H1 (cell line): ENCODE results near the gene TRNP1. TPM values are rescaled to one million over a fixed set of nuclear protein-coding genes. Genes with fewer than 3 reads are reported as not detected.

Source experiments
- CTCF ChIA-PET: fragments of 300-600 bp; sonication (Branson Sonifier 250); formaldehyde crosslinking; loops from one replicate; lab custom pipeline; 2021; ENCODE audit not compliant: partially characterized antibody; lab: Charles Lee
- POLR2A ChIA-PET: fragments of 300-600 bp; sonication (Branson Sonifier 250); formaldehyde crosslinking; loops from one replicate; lab custom pipeline; 2021; ENCODE audit warnings: inconsistent platforms; ENCODE audit not compliant: partially characterized antibody; lab: Charles Lee
- DNase-seq, 2 experiments: peaks; one replicate each; pipeline versions ENCODE4 v3.0.0 to v3.0.0-alpha.2; 2010 to 2022; ENCODE audit warnings: low spot score in 2 of 2, low read depth in 1 of 2, mixed read lengths in 1 of 2
- FAIRE-seq: peaks from 2 replicates; lab custom pipeline; 2011; peaks lifted over from hg19 to GRCh38; lab: Jason Lieb, UNC
- H2AFZ ChIP-seq: 2 replicates; pipeline ENCODE4 v1.8.1; 2012; ENCODE audit warnings: low read length, inconsistent platforms
- H2AK5ac ChIP-seq: 2 replicates; pipeline ENCODE4 v1.6.1; 2013; ENCODE audit warnings: low read depth, low read length
- H2BK120ac ChIP-seq: replicated peaks from 2 replicates; pipeline ENCODE3; 2013; ENCODE audit warnings: low read depth, low read length, inconsistent platforms
- H2BK12ac ChIP-seq: 2 replicates; pipeline ENCODE4 v1.6.1; 2013; ENCODE audit warnings: low read depth, low read length
- H2BK15ac ChIP-seq: 2 replicates; pipeline ENCODE4 v1.6.1; 2013; ENCODE audit warnings: low read length
- H2BK20ac ChIP-seq: 2 replicates; pipeline ENCODE4 v1.6.1; 2013; ENCODE audit warnings: low read length
- H2BK5ac ChIP-seq: 2 replicates; pipeline ENCODE4 v1.6.1; 2013; ENCODE audit warnings: low read depth, low read length
- H3K14ac ChIP-seq: 2 replicates; pipeline ENCODE4 v1.6.1; 2013; ENCODE audit warnings: inconsistent platforms; ENCODE audit not compliant: insufficient read length
- H3K18ac ChIP-seq: 2 replicates; pipeline ENCODE4 v1.6.1; 2013; ENCODE audit warnings: low read length; ENCODE audit errors: extremely low read depth
- H3K23ac ChIP-seq: 2 replicates; pipeline ENCODE4 v1.6.1; 2013; ENCODE audit warnings: inconsistent platforms; ENCODE audit not compliant: insufficient read length
- H3K23me2 ChIP-seq: 2 replicates; pipeline ENCODE4 v1.6.1; 2013; ENCODE audit warnings: low read depth, low read length
- H3K27ac ChIP-seq: 2 replicates; pipeline ENCODE4 v1.6.1; 2011; ENCODE audit warnings: low read depth, low read length, inconsistent platforms
- H3K27me3 ChIP-seq, 4 experiments: replicated peaks in 1 of 4; 1 replicate in 1 of 4; 2 replicates in 3 of 4; pipeline versions ENCODE4 v1.6.1 to v1.8.1; 2011 to 2013; ENCODE audit warnings: low read length in 3 of 4, mild to moderate bottlenecking in 3 of 4, inconsistent platforms in 2 of 4, mixed read lengths in 2 of 4, moderate library complexity in 1 of 4; ENCODE audit not compliant: control insufficient read depth in 3 of 4, insufficient read depth in 3 of 4; ENCODE audit errors: extremely low read depth in 1 of 4
- H3K36me3 ChIP-seq, 4 experiments: 2 replicates each; pipeline versions ENCODE4 v1.6.1 to v1.8.1; 2011 to 2013; ENCODE audit warnings: mild to moderate bottlenecking in 4 of 4, low read length in 3 of 4, moderate library complexity in 2 of 4, control low read depth in 1 of 4, inconsistent platforms in 1 of 4; ENCODE audit not compliant: insufficient read depth in 4 of 4, control insufficient read depth in 2 of 4
- H3K4ac ChIP-seq: replicated peaks from 2 replicates; pipeline ENCODE3; 2013; ENCODE audit warnings: low read length, low read depth, mixed read lengths, inconsistent platforms; ENCODE audit not compliant: insufficient read length
- H3K4me1 ChIP-seq, 4 experiments: replicated peaks in 1 of 4; 1 replicate in 1 of 4; 2 replicates in 3 of 4; pipeline versions ENCODE4 v1.6.1 to v1.8.1; 2011 to 2013; ENCODE audit warnings: low read length in 3 of 4, inconsistent platforms in 2 of 4, mixed read lengths in 1 of 4; ENCODE audit not compliant: insufficient read depth in 4 of 4, control insufficient read depth in 3 of 4
- H3K4me2 ChIP-seq, 2 experiments: 2 replicates each; pipeline versions ENCODE4 v1.6.1 to v1.8.1; 2011 to 2013; ENCODE audit warnings: low read depth in 2 of 2, low read length in 2 of 2, control low read depth in 1 of 2, inconsistent platforms in 1 of 2, mild to moderate bottlenecking in 1 of 2; ENCODE audit not compliant: insufficient read depth in 1 of 2
- H3K4me3 ChIP-seq, 4 experiments: fragments of 200-600, 300-600 bp in 1 of 4; sonication (generic), shearing (Covaris generic), sonication (Bioruptor Twin) in 1 of 4; 2 replicates each; pipeline versions ENCODE4 v1.5.1 to v1.8.1; 2011 to 2016; ENCODE audit warnings: low read length in 4 of 4, low read depth in 3 of 4, control low read depth in 2 of 4, inconsistent platforms in 2 of 4, mild to moderate bottlenecking in 2 of 4, mixed read lengths in 1 of 4, moderate library complexity in 1 of 4; ENCODE audit not compliant: insufficient read depth in 2 of 4; ENCODE audit errors: extremely low read depth in 1 of 4
- H3K56ac ChIP-seq: replicated peaks from 2 replicates; pipeline ENCODE3; 2013; ENCODE audit warnings: low read depth, mild to moderate bottlenecking, mixed read lengths, low read length, inconsistent platforms; ENCODE audit not compliant: insufficient read length
- H3K79me1 ChIP-seq: 2 replicates; pipeline ENCODE4 v1.6.1; 2013; ENCODE audit warnings: low read depth, low read length, control low read depth
- H3K79me2 ChIP-seq, 2 experiments: 2 replicates each; pipeline versions ENCODE4 v1.6.1 to v1.8.1; 2012 to 2013; ENCODE audit warnings: low read length in 2 of 2, mild to moderate bottlenecking in 2 of 2, inconsistent platforms in 1 of 2; ENCODE audit not compliant: insufficient read depth in 2 of 2, control insufficient read depth in 1 of 2
- H3K9ac ChIP-seq, 4 experiments: replicated peaks in 1 of 4; 1 replicate in 1 of 4; 2 replicates in 3 of 4; pipeline versions ENCODE4 v1.6.1 to v1.8.1; 2011 to 2013; ENCODE audit warnings: low read depth in 3 of 4, low read length in 3 of 4, control low read depth in 2 of 4, mild to moderate bottlenecking in 2 of 4, moderate library complexity in 2 of 4, inconsistent platforms in 1 of 4; ENCODE audit errors: extremely low read depth in 1 of 4
- H3K9me3 ChIP-seq, 2 experiments: 2 replicates each; pipeline versions ENCODE4 v1.6.1 to v1.8.1; 2012 to 2013; ENCODE audit warnings: mild to moderate bottlenecking in 2 of 2, moderate library complexity in 2 of 2, control low read depth in 1 of 2, inconsistent platforms in 1 of 2, low read depth in 1 of 2, low read length in 1 of 2, mixed read lengths in 1 of 2; ENCODE audit not compliant: insufficient read depth in 2 of 2
- H4K20me1 ChIP-seq, 2 experiments: replicated peaks in 1 of 2; 2 replicates each; pipeline versions ENCODE3 to v1.8.1; 2011 to 2013; ENCODE audit warnings: inconsistent platforms in 2 of 2, low read length in 2 of 2, mild to moderate bottlenecking in 1 of 2; ENCODE audit not compliant: insufficient read depth in 2 of 2, control insufficient read depth in 1 of 2
- H4K5ac ChIP-seq: 2 replicates; pipeline ENCODE4 v1.6.1; 2013; ENCODE audit warnings: low read length, low read depth, mixed read lengths, inconsistent platforms; ENCODE audit not compliant: insufficient read length
- H4K8ac ChIP-seq: 2 replicates; pipeline ENCODE4 v1.8.0; 2013; ENCODE audit warnings: mild to moderate bottlenecking, moderate library complexity, low read length, inconsistent platforms; ENCODE audit not compliant: insufficient read depth; ENCODE audit errors: extremely low read depth
- H4K91ac ChIP-seq: replicated peaks from 2 replicates; pipeline ENCODE3; 2013; ENCODE audit warnings: low read length, mixed read lengths, inconsistent platforms; ENCODE audit not compliant: insufficient read length
- CEBPB ChIP-seq: IDR thresholded peaks from 2 replicates; pipeline ENCODE4 v1.6.1; 2012; ENCODE audit warnings: low read depth, low read length
- CHD2 ChIP-seq: IDR thresholded peaks from 2 replicates; pipeline ENCODE4 v1.6.1; 2012; ENCODE audit warnings: low read length, improper control_type of control experiment
- NANOG ChIP-seq: IDR thresholded peaks from 2 replicates; pipeline ENCODE4 v1.6.1; 2011; ENCODE audit warnings: low read length, low read depth, mild to moderate bottlenecking, inconsistent platforms; ENCODE audit not compliant: insufficient read depth, poor library complexity, severe bottlenecking
- POLR2AphosphoS5 ChIP-seq: IDR thresholded peaks from 2 replicates; pipeline ENCODE4 v1.6.1; 2011; ENCODE audit warnings: low read depth, low read length
- SP1 ChIP-seq: IDR thresholded peaks from 2 replicates; pipeline ENCODE4 v1.6.1; 2011; ENCODE audit warnings: low read depth, low read length
- TBP ChIP-seq: IDR thresholded peaks from 2 replicates; pipeline ENCODE4 v1.6.1; 2011; ENCODE audit warnings: low read depth, low read length, improper control_type of control experiment
- YY1 ChIP-seq: IDR thresholded peaks from 2 replicates; pipeline ENCODE4 v1.6.1; 2011; ENCODE audit warnings: low read depth, mild to moderate bottlenecking, low read length
- WGBS, 2 experiments: shearing (Covaris generic) in 1 of 2; methylation state at CpG; one replicate each; pipeline versions ENCODE4 v1.1.6 to v1.1.7; 2013 to 2015; ENCODE audit warnings: low lambda C conversion rate in 2 of 2, mixed read lengths in 2 of 2, inconsistent platforms in 1 of 2, low coverage in 1 of 2, missing lambda C conversion rate in 1 of 2; ENCODE audit not compliant: insufficient replicate concordance in 2 of 2, insufficient coverage in 1 of 2, insufficient read length in 1 of 2; ENCODE audit errors: extremely low coverage in 1 of 2, missing lambda C conversion rate in 1 of 2; 5-methylcytosine and 5-hydroxymethylcytosine counted together
- polyA plus RNA-seq, 7 experiments: library from polyadenylated mRNA; depleted of rRNA in 3 of 7; stranded (reverse) in 5 of 7; unstranded in 2 of 7; fragments of >200 nt in 5 of 7; fragments of 200-250 nt in 2 of 7; gene quantifications; 1 replicate in 5 of 7; 2 replicates in 1 of 7; 4 replicates in 1 of 7; pipeline versions ENCODE4 v1.2.1 to v1.2.3, GENCODE V29; 2011 to 2013; ENCODE audit warnings: missing spikeins in 2 of 7, mixed read lengths in 2 of 7
- total RNA-seq: library from RNA; stranded (reverse); fragmentation: NEBNext Ultra II Directional; extraction: Animal tissue kit (Norgen Biotek cat#: 25700); gene quantifications from 2 replicates; pipeline ENCODE4 v1.2.1, GENCODE V29; 2021
- TF ChIP-seq, protein P1 (sequence below): IDR thresholded peaks from 2 replicates; pipeline ENCODE4 v1.6.1; 2012; ENCODE audit warnings: inconsistent platforms
- TF ChIP-seq, protein P2 (sequence below), 3 experiments: IDR thresholded peaks; 1 replicate in 2 of 3; 2 replicates in 1 of 3; pipeline versions ENCODE4 v1.5.1 to v1.6.1; 2011; ENCODE audit warnings: low read length in 3 of 3, mild to moderate bottlenecking in 3 of 3, inconsistent platforms in 2 of 3, low read depth in 1 of 3, moderate library complexity in 1 of 3; ENCODE audit not compliant: insufficient read depth in 1 of 3; ENCODE audit errors: control extremely low read depth in 1 of 3

The TRNP1 gene
- total and polyA plus RNA-seq, 2 of the 8 experiments (the other 6 are each of a cell fraction or from before 2014, with no cell fraction given) = 51.7 to 102 TPM

DNA sequence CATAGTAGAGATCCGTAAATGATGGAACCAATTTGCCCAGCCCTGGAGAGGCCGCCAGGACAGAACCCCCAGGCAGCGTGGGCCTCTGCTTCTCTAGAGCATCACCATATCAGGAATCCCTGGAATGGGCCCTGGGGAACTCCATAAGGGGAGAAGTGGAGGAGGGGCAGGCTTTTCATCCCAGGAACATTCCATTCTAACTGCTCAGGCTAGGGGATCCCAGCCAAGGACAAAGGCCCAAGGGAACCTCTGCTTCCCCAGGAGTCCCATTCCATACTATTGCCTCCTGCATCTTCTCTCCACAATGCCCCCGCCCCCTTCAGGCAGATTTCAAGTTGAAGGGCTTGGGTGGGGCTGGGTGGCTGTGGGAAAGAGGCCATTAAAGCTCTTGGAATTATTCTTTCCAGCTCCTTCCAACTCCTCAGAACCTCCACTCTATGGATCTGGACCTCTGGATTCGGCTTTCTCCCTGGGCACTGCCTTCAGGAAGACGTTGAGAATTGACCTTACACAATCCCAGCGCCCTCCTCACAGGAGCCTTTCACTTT lies 6.0 kb downstream of the TRNP1 start:
- H3K4me1 ChIP-seq = peaks cover 27 to 65% (median 38%) of the 10 kb centered on the region in 4 experiments
- H2BK15ac ChIP-seq = 0 out of 2 replicates have a peak overlapping the region, but pooled peaks have one; percentile 95
- no peaks in the 10 kb centered on the region for H3K9me3 ChIP-seq
- H3K27ac ChIP-seq = peak overlapping the region; percentile 80
- FAIRE-seq = peak; percentile 99
- no peaks in the 10 kb centered on the region; a peak in 1 of 7 replicates for H3K27me3 ChIP-seq
- no peak overlapping the region for H3K14ac ChIP-seq
- H3K79me2 ChIP-seq = peaks cover 2 to 56% of the 10 kb centered on the region in 2 experiments; a peak in 3 of 4 replicates
- H4K20me1 ChIP-seq = peaks cover 12 to 18% of the 10 kb centered on the region in 2 experiments
- H2BK120ac ChIP-seq = peak overlapping the region; percentile 0
- H3K4ac ChIP-seq = peak overlapping the region; percentile 63
- H4K91ac ChIP-seq = peak overlapping the region; percentile 23
- peak overlapping the region; percentile 96 for H3K18ac ChIP-seq
- no peak overlapping the region for H3K23ac ChIP-seq
- no peak overlapping the region for H2AFZ ChIP-seq
- peak overlapping the region; percentile 99 for H2BK12ac ChIP-seq
- H4K8ac ChIP-seq = no peak overlapping the region
- H3K79me1 ChIP-seq = peaks cover 16% of the 10 kb centered on the region
- H2AK5ac ChIP-seq = peak overlapping the region; percentile 99
- ChIA-PET POLR2A (interaction anchor here (1.0 to 58.9 kb wide), 11 partner anchors 2 to 144 kb away, joined by 3 to 1829 read pairs (median 10); partner anchors contain the start of genes KDF1, NUDC, TENT5B and TRNP1), CTCF (interaction anchor here (1.0 to 12.2 kb wide), 7 partner anchors 11 to 101 kb away, joined by 3 to 143 read pairs (median 130); partner anchors contain the start of gene TENT5B)
- H3K4me3 ChIP-seq = peak overlapping the region in 2 of 4 experiments; percentile 15 to 29; a peak in 3 of 8 replicates
- peak; percentile 79 to 94 for DNase-seq
- H3K56ac ChIP-seq = peak overlapping the region; percentile 36
- H2BK5ac ChIP-seq = peak overlapping the region; percentile 98
- peaks cover 7% of the 10 kb centered on the region for H3K23me2 ChIP-seq
- H2BK20ac ChIP-seq = 0 out of 2 replicates have a peak overlapping the region, but pooled peaks have one; percentile 93
- 26% methylated on average over 7 of the region's 7 CpGs; no CpG with 5 or more reads in 1 of the 2 experiments for WGBS, 2 experiments
- peak overlapping the region; percentile 16 to 42; a peak in 3 of 4 replicates for H3K4me2 ChIP-seq
- peak overlapping the region; percentile 65 for H4K5ac ChIP-seq
- peak overlapping the region in 1 of 4 experiments; percentile 35; a peak in 2 of 7 replicates for H3K9ac ChIP-seq
- peaks cover 0 to 40% (median 4%) of the 10 kb centered on the region in 4 experiments; a peak in 3 of 8 replicates for H3K36me3 ChIP-seq
- TF ChIP-seq POLR2AphosphoS5 = peak; percentile 74; the same call in 1 of the 2 replicates
- TF ChIP-seq, protein P1, sequence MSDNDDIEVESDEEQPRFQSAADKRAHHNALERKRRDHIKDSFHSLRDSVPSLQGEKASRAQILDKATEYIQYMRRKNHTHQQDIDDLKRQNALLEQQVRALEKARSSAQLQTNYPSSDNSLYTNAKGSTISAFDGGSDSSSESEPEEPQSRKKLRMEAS = peak; percentile 10; the same call in 1 of the 2 replicates
- peak; percentile 64; the same call in 1 of the 2 replicates for TF ChIP-seq TBP
- TF ChIP-seq YY1 = peak; percentile 81
- TF ChIP-seq, protein P2, sequence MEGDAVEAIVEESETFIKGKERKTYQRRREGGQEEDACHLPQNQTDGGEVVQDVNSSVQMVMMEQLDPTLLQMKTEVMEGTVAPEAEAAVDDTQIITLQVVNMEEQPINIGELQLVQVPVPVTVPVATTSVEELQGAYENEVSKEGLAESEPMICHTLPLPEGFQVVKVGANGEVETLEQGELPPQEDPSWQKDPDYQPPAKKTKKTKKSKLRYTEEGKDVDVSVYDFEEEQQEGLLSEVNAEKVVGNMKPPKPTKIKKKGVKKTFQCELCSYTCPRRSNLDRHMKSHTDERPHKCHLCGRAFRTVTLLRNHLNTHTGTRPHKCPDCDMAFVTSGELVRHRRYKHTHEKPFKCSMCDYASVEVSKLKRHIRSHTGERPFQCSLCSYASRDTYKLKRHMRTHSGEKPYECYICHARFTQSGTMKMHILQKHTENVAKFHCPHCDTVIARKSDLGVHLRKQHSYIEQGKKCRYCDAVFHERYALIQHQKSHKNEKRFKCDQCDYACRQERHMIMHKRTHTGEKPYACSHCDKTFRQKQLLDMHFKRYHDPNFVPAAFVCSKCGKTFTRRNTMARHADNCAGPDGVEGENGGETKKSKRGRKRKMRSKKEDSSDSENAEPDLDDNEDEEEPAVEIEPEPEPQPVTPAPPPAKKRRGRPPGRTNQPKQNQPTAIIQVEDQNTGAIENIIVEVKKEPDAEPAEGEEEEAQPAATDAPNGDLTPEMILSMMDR (IDR thresholded peaks at IDR 0.05; ENCODE audit: control extremely low read depth in 1 of 3, insufficient read depth in 1 of 3, low read depth in 1 of 3, low read length in 3 of 3) = peak in 2 of 3 experiments; percentile 4 to 21; a peak in 1 of 4 replicates
- TF ChIP-seq CEBPB = 0 out of 2 replicates have a peak, but pooled peaks have one; percentile 7
- peak; percentile 95 for TF ChIP-seq SP1
- 0 out of 2 replicates have a peak, but pooled peaks have one; percentile 51 for TF ChIP-seq CHD2
- peak; percentile 56 for TF ChIP-seq NANOG
